Left hindlimb (tissue), 1 donor: Measurements from ENCODE around the gene URI1.

Experiments used
- DNase-seq: peaks from one replicate; pipeline ENCODE4 v3.0.0-alpha.2; 2018

Gene URI1

DNA sequence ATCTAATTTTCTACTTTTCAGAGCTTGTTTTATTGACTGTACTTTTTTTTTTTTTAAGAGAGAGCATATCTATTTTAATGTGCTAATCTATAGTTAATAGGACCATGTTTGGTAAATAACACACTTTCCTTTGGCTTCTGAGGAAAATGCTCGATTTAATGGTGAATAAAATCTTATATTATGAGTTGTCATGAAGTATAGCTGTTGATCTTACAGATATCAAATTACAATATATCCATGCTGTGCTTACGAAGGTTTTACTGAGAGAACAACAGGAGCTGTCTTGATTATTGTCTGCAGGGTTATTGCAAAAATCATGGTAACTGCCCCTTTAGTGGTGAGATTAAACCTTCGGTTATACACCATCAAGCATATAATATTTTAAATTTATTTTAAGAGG lies 29.6 kb downstream of the URI1 start:
- DNase-seq, result no peak

DNA sequence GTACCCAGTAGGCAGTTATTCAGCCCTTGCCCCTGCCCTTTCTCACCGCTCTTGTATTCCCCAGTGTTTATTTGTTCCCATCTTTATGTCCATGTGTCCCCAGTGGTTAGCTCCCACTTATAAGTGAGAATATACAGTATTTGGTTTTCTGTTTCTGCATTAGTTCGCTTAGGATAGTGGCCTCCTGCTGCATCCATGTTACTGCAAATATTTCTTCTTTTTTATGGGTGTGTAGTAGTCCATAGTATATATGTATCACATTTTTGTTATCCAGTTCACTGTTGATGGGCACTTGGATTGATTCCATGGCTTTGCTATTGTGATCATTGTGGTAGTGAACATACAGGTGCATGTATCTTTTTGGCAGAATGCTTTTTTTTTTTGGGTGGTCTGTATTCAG lies 32.7 kb downstream of the URI1 start:
- no peak for DNase-seq

DNA sequence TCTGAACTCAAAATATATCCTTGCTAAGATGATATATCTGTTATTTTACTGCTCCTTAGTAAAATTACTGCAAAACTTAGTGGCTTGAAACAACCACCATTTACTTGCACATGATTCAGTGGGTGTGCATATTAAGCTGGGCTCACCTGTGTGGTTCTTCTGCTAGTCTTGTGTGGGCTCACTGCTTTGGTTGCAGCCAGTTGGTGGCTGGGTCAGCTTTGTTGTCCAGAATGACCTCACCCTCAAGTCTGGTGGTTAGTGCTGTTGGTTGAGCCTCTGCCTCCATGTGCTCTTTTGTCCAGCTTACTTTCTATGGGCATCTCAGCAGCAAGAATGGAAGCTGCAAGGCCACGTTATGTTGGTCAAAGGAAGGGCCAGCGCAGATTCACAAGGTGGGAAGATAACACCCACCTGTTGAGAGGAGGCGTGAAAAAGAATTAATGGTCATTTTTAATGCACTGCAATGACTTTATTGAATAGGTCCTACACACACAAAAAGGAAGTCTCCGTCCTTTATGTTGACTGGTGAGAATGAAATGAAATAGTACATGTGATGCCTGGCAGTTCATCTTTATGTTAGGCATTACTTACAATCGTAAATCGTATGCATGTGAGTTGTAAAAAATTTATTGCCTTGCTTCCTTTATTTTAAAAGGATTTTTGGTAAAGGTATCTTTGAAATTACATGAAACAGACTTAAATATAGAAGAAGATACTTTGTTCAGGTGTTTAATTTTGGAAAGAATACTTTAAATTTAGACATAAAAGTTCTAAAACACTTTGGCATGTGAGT lies 34.3 kb downstream of the URI1 start:
- DNase-seq, result no peak

DNA sequence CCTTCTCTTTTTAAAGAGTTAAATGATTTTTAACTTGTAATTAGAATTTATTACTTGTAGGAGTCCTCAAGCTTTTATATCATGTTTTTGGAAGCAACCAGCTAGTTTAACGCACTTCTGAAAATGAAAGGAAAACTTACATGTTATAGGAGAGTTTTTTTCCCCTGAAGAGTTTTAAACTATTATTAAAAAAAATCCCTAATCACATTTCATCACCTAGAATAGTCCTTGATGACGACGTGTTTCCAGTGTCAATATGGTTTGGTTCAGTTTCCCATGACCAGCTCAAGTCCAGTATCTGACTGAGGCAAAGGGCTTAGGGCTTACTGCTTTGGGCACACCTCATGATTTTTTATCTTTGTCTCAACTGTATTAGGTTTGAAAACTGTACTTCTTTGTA lies 36.0 kb downstream of the URI1 start:
- DNase-seq, result no peak

DNA sequence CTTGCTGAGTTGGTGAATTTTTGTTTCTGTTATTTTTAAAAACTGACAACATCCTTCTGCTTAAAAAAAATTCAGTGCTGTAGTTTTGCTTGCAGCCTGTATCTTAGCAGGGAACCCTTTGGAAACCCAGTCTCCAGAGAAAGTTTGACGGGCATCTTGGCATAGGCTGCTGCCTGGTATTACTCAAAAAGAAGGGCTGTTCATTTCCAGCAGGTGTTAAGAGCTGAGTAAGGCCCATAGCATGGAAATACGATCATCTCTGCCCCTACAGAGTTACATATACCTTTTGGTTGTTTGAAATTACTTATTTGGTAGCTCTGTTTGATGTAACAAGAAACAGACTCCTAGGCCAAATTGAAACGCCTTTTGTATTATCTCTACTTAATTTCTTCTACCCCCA lies 41.5 kb downstream of the URI1 start:
- DNase-seq, result no peak

DNA sequence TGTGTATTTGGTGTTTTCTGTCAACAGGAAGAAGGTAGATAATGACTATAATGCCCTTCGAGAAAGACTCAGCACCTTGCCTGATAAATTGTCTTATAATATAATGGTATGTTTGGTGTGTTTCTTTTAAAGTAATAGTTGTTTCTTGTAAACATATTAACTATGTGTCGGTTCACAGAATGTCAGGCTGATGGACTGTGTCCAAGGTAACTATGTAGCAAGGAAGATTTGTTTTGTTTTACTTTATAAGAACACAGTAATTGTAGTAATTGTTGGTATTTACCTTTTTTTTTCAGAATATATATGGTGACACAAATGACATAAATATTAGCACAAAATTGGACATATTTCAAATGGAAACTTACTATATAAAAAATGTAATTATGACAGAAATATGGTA lies 43.2 kb downstream of the URI1 start:
- DNase-seq, result no peak

DNA sequence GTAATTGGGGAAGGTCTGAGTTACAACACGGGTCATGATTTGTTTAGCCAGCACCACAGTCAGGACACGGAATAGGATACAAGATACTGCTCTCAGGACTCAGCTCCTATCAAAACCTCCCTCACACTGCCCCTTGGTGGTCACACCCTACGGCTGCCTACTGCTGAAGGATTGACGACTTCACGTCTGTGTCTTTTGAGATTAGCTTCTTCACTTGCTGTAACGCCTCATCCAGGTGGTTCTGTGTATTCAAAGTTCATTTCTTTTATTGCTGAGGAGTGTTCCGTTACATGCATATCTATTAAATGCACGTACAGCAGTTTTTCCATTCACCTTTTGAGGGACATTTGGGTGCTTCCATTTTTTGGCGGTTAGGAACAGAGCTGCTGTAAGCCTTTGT lies 46.3 kb downstream of the URI1 start:
- DNase-seq, result no peak

DNA sequence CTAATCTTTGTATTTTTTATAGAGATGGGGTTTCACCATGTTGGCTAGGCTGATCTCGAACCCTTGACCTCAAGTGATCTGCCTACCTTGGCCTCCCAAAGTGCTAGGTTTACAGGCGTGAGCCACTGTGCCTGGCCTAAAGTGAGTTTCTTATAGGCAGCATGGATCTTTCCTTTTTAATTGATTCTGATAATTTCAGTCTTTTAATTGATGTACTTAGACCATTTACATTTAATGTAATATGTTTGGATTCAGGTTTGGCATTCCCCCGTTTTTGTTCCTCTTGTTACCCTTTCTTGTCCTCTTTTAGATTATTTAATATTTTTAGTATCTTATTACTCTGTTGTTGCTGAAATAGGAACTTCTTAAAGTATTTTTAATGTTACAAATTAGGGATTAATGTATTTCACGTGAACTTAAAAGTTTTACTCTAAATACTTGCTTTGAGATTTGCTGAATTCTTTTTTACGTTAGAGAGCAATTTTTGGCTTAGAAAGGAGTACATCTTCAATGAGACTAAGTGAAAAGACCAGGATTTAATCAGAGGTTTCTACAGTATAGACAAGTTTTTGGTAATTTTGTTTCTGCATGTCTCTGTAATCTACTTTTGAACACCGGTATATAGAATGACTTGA lies 50.3 kb downstream of the URI1 start:
- DNase-seq, result no peak

DNA sequence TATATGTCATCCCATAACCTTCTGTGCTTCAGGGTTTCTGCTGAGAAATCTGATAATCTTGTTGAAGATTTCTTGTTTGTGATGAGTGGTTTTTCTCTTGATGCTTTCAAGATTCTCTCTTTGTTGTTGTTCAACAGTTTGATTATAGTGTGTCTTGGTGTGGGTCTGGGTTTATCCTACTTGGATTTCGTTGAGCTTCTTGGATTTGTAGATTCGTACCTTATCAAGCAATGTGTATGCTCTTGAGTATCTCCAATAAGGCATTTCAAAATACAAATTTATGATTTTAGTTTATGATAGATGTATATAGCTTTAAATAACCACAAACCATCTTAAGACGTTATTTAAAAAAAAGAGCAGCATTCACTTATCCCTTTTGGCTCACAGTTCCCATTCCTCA lies 57.5 kb downstream of the URI1 start:
- DNase-seq, result no peak

DNA sequence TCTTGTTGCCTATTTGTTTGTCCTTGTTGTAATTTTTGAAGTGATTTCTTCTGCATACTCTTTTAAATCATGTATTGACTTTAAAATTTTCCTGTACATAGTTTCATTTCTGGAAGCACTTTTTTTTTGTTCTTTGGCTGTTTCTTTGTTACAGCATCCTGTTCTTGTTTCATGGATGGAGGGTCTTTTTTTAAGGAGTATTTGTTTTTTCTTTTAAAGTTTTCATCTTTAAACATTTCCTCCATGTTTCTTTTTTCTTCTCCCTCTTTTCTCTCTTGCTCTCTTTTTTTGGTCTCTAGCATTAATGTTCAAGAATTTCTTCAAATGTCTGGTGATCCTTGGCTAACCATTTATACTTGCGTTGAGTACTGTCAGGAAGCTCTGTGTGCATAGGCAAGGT lies 58.8 kb downstream of the URI1 start:
- no peak for DNase-seq

DNA sequence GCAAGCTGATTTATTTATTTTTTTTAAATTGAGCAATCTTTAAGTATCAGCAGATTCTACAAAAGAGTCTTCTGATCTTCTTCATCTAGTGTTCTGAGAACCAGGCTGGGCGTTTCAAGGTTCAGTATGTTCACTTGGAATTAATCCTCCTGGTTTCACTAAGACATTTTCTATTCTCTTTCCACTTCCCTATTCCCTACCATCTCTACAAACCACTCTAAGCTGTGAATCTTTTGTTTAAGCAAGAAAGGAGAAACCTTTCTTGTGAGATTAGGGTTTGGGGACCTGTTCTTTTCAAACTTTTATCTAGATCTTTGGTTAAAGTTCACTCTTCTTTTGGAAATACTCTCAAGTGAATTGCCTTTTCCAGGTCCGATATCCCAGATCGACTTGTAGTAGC lies 59.3 kb downstream of the URI1 start:
- DNase-seq, result no peak

DNA sequence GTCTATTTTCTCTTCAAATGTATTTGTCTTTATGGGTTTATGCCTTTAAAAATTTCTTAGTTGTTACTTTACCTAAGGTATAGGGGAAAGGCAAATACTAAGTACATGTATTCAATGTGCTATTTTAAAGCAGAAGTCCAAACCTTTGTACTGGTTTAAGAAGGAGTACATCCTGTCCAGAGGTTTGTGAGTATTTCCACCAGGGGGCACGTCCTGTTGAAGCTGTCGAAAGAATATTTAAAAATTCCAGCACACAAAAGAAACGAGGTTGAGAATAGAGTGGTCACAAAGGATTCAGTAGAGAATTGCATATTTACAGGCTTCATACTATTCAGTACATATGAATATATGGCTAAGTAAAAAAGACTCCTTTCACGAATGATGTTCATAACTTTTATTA lies 59.8 kb downstream of the URI1 start:
- no peak for DNase-seq

DNA sequence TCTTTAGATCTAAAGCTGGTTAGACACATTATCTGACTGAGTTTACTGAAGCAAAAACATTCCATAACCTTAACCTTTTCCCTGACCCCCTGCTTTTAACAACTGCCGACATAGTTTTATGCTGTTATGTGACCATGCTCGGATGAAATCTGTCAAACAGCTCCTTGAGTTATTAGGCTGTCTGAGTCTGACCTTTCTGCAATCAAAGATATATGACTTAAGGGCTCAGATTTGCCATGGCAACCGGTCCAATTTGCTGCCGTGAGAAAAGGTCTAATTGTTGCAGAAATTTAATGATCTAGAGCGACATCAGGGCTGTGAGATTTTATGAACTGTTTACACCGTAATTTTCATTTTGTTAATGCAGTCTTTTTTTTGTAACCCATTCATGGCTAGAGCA lies 61.8 kb downstream of the URI1 start:
- no peak for DNase-seq

DNA sequence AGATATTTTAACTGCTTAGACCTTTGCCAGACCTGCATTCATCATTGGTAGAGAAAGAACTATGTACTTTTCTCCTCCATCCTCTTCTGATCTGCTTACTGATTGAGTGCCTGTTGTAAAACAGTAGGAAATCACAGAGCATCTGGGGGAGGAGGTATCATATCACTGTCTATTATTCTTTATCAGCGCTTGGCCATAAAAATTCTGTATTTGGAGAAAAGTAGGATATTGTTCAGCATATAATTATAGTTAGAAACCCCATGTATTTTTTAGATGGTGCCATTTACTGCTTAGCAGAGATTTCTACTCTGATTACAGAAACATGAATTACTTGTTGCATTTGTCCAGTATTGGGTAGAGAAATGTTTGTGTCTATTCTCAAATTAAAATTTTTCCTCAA lies 62.4 kb downstream of the URI1 start:
- DNase-seq, result no peak

DNA sequence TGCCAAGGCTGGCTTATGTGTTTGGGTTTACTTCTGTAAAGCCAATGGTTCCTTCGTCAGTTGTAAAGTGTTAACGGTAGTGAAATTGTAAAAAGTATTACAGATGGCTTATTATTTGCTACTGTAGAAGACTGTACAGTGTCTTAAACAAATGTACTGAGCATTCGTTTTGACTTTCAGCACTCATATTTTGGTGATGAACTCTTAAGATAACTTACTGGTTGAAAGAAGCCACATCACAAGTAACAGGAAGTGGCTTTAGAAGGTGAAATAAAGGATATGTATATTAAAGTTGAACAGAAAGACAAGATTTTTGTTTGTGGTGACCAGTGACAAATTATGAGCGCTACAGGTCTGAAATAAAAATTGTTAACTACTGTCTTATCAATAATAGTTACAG lies 64.2 kb downstream of the URI1 start:
- DNase-seq, result no peak

DNA sequence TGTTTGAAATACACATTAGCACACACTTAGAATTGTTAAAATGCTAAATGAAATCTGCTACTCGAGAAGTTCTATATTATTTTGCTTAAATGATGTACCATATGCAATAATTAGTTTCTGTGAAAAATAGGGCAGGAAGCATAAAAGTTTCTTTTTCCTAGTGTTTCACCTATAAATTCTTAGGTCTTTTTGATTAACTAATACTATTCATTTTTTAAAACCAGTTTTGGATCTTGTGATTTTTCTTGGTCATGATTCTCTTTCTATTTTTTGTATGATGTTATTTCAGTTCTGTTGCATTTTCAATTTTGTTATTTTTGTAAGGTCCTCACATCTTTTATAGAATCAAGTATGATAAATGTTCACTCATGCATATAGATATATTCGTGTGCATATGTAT lies 66.1 kb downstream of the URI1 start:
- DNase-seq, result no peak

DNA sequence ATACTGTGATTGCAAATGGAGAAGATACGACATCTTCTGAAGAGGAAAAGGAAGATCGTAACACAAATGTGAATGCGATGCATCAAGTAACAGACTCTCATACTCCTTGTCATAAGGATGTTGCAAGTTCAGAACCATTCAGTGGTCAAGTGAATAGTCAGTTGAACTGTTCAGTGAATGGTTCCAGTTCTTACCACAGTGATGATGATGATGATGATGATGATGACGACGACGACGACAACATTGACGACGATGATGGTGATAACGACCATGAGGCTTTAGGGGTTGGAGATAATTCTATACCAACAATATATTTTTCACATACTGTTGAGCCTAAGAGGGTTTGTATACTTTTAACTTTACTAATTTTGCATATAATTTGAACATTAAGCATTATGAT lies 67.0 kb downstream of the URI1 start:
- DNase-seq, result no peak

DNA sequence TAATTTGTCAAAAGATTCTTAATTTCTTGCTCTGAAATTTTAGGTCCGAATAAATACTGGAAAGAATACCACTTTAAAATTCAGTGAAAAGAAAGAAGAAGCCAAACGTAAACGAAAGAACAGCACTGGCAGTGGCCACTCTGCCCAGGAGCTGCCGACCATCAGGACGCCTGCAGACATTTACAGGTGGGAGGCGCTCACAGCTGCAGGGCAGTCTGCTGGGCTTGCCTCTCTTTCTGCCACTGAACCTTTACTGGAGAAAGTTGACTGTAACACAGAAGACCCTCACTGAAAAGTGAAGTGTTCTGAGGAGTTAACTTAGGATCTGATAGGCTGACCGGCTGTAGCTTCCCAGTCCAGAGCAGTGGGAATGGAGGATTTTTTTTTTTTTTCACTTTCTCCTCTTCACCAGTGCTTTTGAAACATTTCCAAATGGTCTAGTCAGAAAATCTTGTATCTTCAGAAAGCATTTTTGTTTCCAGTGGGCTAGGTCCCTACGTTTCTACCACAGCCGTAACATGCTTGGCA lies 69.1 kb downstream of the URI1 start:
- no peak for DNase-seq

DNA sequence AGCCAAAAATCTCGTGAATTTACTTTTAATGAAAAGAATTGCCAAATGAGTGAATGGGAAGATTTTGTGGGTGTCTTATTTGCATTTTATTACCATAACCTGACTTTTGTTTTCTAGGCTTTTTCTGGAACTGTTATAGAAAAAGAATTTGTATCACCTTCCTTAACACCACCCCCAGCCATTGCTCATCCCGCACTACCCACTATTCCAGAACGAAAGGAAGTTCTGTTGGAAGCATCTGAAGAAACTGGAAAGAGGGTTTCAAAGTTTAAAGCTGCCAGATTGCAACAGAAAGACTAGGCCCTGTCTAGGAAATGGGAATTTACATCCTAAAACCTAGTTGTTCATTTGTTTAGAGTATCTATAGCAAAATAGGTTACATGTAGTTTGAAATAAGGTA lies 72.7 kb downstream of the URI1 start:
- no peak for DNase-seq

DNA sequence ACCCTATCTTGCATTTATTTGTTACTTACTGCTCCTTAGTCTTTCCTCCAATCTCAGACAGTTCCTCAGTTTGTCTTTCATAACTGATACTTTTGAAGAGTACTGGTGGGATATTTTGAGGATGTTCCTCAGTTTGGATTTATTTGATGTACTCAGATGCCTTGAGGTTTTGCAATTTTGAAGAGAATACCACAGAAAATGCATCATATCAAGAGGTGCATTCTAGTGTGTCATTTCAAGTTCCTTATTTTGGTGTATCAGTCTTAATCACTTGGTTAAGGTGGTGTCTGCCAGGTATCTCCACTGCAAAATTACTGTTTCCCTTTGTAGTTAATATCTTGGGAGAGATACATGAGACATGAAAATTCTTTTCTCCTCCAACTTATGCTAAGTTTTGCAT lies 75.1 kb downstream of the URI1 start:
- DNase-seq, result no peak

DNA sequence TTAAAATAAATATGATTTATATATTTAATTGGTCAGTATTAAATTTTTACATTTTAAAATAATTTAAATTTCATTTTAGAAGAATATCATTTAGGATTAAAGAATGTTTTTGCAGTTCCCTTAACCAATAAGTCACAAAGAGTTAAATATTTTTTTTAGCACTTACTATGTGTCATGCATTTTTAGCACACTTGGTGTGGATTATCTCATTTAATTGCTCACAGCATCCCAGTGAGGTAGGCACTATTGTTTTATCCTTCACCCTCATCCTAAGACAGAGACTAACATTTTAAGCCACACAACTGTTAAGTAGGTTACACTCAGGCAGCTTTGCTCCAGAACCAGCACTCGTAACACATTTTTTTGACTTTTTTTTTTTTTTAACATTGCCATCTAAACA lies 78.2 kb downstream of the URI1 start:
- no peak for DNase-seq

DNA sequence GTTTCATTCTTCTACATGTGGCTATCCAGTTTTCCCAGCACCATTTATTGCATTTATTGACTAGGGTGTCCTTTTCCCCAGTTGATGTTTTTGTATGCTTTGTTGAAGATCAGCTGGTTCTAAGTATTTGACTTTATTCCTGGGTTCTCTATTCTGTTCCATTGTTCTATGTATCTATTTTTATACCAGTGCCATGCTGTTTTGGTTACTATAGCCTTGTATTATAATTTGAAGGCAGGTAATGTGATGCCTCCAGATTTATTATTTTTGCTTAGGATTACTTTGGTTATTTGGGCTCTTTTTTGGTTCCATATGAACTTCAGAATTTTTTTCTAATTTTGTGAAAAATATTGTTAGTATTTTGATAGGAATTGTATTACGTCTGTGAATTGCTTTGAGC lies 80.6 kb downstream of the URI1 start:
- DNase-seq, result no peak

DNA sequence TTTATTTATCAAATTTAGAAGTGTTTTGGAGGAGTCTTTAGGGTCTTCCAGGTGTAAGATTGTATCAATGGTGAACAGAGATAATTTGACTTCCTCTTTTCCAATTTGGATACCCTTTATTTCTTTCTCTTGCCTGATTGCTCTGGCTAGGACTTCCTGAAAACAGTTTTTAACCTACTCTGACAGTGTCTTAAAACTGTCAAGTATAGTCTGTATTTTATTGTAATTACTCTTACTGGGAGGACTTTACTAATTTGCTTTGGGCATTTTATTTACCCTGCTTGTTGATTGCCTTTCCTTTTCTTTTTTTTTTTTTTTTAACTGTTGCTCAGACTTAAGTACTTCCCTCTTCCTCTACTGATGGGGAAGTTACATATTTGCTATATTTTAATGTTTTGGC lies 81.3 kb downstream of the URI1 start:
- no peak for DNase-seq

DNA sequence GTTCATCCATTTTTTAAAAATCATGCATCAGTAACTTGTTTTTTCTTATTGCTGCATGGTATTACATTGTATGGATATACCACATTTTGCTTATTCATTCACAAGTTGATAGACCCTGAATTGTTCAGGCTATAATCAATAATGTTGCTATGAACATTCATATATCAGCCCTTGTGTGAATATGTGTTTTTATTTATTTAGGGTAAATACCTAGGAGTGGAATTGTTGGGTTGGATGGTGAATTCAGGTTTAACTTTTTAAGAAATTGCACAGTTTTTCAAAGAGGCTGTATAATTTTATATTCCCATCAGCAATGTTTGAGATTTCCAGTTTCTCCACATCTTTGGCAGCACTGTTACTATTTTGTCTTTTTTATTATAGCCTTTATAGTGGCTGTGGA lies 82.1 kb downstream of the URI1 start:
- no peak for DNase-seq

DNA sequence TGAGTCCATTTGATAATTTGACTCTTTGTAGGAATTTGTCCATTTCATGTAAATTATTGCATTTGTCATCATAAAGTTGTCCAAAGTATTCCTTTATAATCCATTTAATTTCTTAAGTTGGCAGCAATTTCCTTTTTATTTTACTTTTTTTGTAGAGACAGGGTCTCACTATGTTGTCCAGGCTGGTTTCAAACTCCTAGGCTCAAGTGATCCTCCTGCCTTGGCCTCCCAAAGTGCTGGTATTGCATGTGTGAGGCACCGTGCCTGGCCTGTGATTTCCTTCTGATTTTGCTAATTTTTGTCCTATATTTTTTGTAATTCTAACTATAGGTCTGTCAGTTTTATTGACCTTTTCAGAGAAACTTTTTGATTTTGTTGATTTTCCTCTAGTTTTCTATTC lies 84.9 kb downstream of the URI1 start:
- DNase-seq, result no peak
